Esophagus squamous epithelium (tissue), 5 donors: ENCODE results near the gene MYL3. TPM values are rescaled to one million over a fixed set of nuclear protein-coding genes. Genes with fewer than 3 reads are reported as not detected.

Experiments
- DNase-seq: peaks from one replicate; lab custom pipeline; 2025; lab: John Stamatoyannopoulos, UW
- H3K27ac ChIP-seq, 4 donors: fragments of 200-600 bp; sonication (generic); one replicate each; pipeline ENCODE4 v1.5.1; 2016 to 2019; ENCODE audit warnings: mild to moderate bottlenecking in 1 of 4
- H3K27me3 ChIP-seq, 4 donors: fragments of 200-600 bp; sonication (generic); 1 replicate in 3 of 4; 2 replicates in 1 of 4; pipeline versions ENCODE4 v1.5.1 to v1.6.0; 2017 to 2021; ENCODE audit warnings: antibody characterized with exemption in 1 of 4
- H3K36me3 ChIP-seq, 3 donors: fragments of 200-600 bp; sonication (generic); one replicate each; pipeline ENCODE4 v1.5.1; 2016 to 2019
- H3K4me1 ChIP-seq, 3 donors: fragments of 200-600 bp; sonication (generic); one replicate each; pipeline ENCODE4 v1.5.1; 2017 to 2019
- H3K4me3 ChIP-seq, 4 donors: fragments of 200-600 bp; sonication (generic); 1 replicate in 3 of 4; 2 replicates in 1 of 4; pipeline ENCODE4 v1.5.1; 2016 to 2019; ENCODE audit warnings: mild to moderate bottlenecking in 2 of 4, moderate library complexity in 1 of 4
- H3K9me3 ChIP-seq, 3 donors: fragments of 200-600 bp; sonication (generic); one replicate each; pipeline ENCODE4 v1.5.1; 2016 to 2019
- POLR2A ChIP-seq, 4 donors: fragments of 450-650 bp; IDR thresholded peaks; one replicate each; pipeline ENCODE4 v1.6.1; 2017; ENCODE audit warnings: antibody characterized with exemption in 4 of 4, mild to moderate bottlenecking in 4 of 4, moderate library complexity in 3 of 4
- WGBS, 2 donors: methylation state at CpG; one replicate each; pipeline ENCODE4 v1.1.5; 2018; 5-methylcytosine and 5-hydroxymethylcytosine counted together
- intact Hi-C: fragments of 100-400 bp; cut with DNase I; formaldehyde crosslinking; loops from one replicate; pipeline ENCODE4 v1.15.0; 2022
- total RNA-seq, 4 donors: library from RNA; depleted of rRNA; stranded (reverse); fragments of >200 nt; gene quantifications; one replicate each; pipeline ENCODE4 v1.1.0, GENCODE V29; 2016
- TF ChIP-seq, protein P1 (sequence below), 6 experiments: fragments of 450-650 bp in 4 of 6; fragments of 200-600 bp in 2 of 6; sonication (generic) in 2 of 6; IDR thresholded peaks; one replicate each; pipeline ENCODE4 v1.5.1; 2016 to 2019; ENCODE audit warnings: antibody characterized with exemption in 6 of 6, mild to moderate bottlenecking in 4 of 6, moderate library complexity in 4 of 6
- donor health status: DM: yes; HTN: yes; CAD: no.

Gene MYL3
- total RNA-seq, 4 donors from 2014 or later: 0.38 to 1.1 TPM; not detected in 2

GRCh38 chr3:46831841-46832240 lies 31.4 kb downstream of the MYL3 start:
- no peak overlapping the region for H3K4me3 ChIP-seq
- intact Hi-C loops: no loop called here
- no peaks in the 10 kb centered on the region for H3K4me1 ChIP-seq
- no peak for DNase-seq
- no peaks in the 10 kb centered on the region for H3K27me3 ChIP-seq
- 10 to 69% methylated on average over 1 of the region's 1 CpG for WGBS, 2 donors
- H3K9me3 ChIP-seq: peaks cover 0 to under 1% (median 0%) of the 10 kb centered on the region in 3 donors
- H3K27ac ChIP-seq: no peak overlapping the region
- TF ChIP-seq POLR2A (IDR thresholded peaks at IDR 0.05): no peak
- TF ChIP-seq, protein P1, sequence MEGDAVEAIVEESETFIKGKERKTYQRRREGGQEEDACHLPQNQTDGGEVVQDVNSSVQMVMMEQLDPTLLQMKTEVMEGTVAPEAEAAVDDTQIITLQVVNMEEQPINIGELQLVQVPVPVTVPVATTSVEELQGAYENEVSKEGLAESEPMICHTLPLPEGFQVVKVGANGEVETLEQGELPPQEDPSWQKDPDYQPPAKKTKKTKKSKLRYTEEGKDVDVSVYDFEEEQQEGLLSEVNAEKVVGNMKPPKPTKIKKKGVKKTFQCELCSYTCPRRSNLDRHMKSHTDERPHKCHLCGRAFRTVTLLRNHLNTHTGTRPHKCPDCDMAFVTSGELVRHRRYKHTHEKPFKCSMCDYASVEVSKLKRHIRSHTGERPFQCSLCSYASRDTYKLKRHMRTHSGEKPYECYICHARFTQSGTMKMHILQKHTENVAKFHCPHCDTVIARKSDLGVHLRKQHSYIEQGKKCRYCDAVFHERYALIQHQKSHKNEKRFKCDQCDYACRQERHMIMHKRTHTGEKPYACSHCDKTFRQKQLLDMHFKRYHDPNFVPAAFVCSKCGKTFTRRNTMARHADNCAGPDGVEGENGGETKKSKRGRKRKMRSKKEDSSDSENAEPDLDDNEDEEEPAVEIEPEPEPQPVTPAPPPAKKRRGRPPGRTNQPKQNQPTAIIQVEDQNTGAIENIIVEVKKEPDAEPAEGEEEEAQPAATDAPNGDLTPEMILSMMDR (IDR thresholded peaks at IDR 0.05): no peak
- no peaks in the 10 kb centered on the region for H3K36me3 ChIP-seq

DNA sequence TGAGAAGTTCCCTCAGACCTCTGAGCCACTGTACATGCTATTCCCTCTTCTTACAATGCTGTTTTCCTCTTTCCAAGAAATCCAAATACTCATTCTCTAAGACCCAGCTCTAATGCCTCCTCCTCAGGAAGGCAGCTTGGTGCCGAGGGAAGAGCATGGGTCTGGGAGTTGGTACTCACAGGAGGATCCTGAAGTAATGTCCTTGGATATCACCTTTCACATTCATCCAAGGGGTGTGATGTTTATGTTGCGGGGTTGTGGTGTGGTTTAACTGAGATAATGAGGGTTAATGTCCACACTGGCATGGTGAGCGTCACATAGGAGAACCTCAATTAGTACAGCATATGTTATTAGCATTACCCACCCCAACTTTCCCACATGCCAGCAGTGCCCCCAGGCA lies 31.9 kb downstream of the MYL3 start:
- intact Hi-C loops: no loop called here
- no peak for DNase-seq
- no peak for TF ChIP-seq POLR2A (IDR thresholded peaks at IDR 0.05)
- TF ChIP-seq, protein P1 (IDR thresholded peaks at IDR 0.05): no peak
- no peaks in the 10 kb centered on the region for H3K4me1 ChIP-seq
- H3K27me3 ChIP-seq: no peaks in the 10 kb centered on the region
- H3K4me3 ChIP-seq: no peak overlapping the region
- no peak overlapping the region for H3K27ac ChIP-seq
- H3K36me3 ChIP-seq: no peaks in the 10 kb centered on the region
- 81 to 96% methylated on average over 3 of the region's 3 CpGs for WGBS, 2 donors
- no peaks in the 10 kb centered on the region for H3K9me3 ChIP-seq

GRCh38 chr3:46830801-46831200 lies 32.4 kb downstream of the MYL3 start:
- 81 to 88% methylated on average over 2 of the region's 2 CpGs for WGBS, 2 donors
- Histone ChIP-seq H3K4me1 (no peaks in the 10 kb centered on the region), H3K9me3 (no peaks in the 10 kb centered on the region), H3K4me3 (no peak overlapping the region), H3K27ac (no peak overlapping the region), H3K36me3 (no peaks in the 10 kb centered on the region), H3K27me3 (no peaks in the 10 kb centered on the region)
- intact Hi-C loops: no loop called here
- TF ChIP-seq, protein P1 (IDR thresholded peaks at IDR 0.05): no peak
- TF ChIP-seq POLR2A (IDR thresholded peaks at IDR 0.05): no peak
- no peak for DNase-seq

DNA sequence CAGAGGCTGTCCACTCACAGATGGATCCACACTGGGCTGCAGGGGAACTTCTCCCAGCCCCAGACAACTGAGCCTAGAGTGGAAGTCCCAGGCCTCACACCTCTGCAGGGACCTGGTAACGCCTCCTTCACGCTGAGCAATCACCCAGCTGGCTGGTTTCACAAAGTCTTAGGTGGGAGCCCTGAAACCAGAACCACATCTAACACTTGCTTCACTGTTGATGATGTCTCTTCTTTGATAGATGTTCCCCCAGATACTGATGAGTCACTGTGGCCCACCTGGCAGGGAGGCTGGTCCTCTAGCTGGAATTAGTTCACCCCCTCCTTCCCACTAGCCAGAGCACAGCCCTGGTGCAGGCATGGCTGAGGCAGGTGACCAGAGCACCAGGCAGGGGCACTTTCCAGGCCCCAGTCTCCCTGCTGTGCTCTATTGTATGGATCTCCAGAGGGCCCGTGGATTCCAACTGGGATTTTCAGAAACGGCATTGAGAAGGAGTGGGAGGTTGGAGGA lies 33.5 kb downstream of the MYL3 start:
- no peak for DNase-seq
- no peak for TF ChIP-seq POLR2A (IDR thresholded peaks at IDR 0.05)
- TF ChIP-seq, protein P1 (IDR thresholded peaks at IDR 0.05): no peak
- 63 to 72% methylated on average over 3 to 4 of the region's 4 CpGs for WGBS, 2 donors
- Histone ChIP-seq H3K9me3 (no peaks in the 10 kb centered on the region), H3K27ac (no peak overlapping the region), H3K4me1 (no peaks in the 10 kb centered on the region), H3K4me3 (no peak overlapping the region), H3K36me3 (no peaks in the 10 kb centered on the region), H3K27me3 (no peaks in the 10 kb centered on the region)
- intact Hi-C loops: no loop called here

DNA sequence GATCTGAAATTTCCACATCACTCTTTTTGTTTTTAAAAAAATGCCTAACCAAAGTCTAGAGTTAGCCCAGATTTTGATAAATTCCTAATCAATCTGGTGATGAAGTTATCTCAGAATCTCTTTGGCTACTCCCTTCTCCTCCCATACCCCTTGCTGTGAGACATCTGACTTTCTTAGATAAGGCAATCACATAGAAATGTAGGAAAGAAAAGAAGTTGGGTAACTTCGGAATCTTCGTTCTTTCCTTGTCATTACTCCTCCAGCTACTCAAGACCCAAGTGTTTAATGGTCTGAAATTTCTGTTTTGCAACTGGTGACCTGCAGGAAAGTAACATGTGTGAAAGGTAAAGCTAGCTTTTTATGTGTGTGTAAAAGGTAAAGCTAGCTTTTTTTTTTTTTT lies 37.8 kb downstream of the MYL3 start:
- no peak for DNase-seq
- H3K27ac ChIP-seq: no peak overlapping the region
- peaks cover 0 to 4% (median 0%) of the 10 kb centered on the region in 4 donors for H3K27me3 ChIP-seq
- WGBS, 2 donors: 78 to 93% methylated on average over 2 of the region's 2 CpGs
- peaks cover 0 to 16% (median 0%) of the 10 kb centered on the region in 3 donors for H3K9me3 ChIP-seq
- no peaks in the 10 kb centered on the region for H3K4me1 ChIP-seq
- H3K4me3 ChIP-seq: no peak overlapping the region
- H3K36me3 ChIP-seq: no peaks in the 10 kb centered on the region
- TF ChIP-seq, protein P1 (IDR thresholded peaks at IDR 0.05): no peak
- TF ChIP-seq POLR2A (IDR thresholded peaks at IDR 0.05): no peak
- intact Hi-C loops: no loop called here
